ENCODE results near the gene SREBF1.

The SREBF1 gene

DNA sequence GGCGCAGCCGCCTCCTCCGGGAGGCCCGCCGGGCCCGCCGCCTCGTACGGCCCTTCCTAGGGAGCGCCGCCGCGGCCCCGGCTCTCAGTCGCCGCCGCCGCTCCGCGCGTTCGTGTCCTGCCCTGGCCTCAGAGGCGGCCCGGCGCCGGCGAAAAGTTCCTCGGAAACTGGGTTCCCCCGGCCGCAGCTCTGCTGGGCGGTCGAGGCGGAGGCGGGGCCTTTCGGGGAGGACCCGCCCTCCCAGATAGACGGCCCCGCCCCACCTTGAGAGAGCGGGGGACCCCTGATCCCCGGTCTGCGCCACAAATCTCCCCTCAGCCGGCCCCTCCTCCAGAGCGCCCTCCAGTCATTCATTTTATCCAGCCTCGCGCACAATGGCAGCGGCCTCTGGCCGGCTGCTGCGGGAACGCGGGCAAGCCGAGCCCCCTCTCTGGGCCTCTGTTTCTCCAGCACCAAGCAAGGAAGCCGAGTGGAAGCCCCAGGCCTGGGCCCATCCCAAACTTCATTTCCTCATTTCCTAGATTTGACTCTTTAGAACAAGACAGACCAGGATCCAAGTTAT is at the start of gene SREBF1:
Gene SREBF1, minus strand, starts transcription at position 169 of the 562 bp plus-strand sequence. CDS start 169 bp downstream, outside the sequence.
- peak; percentile 79 for DNase-seq

DNA sequence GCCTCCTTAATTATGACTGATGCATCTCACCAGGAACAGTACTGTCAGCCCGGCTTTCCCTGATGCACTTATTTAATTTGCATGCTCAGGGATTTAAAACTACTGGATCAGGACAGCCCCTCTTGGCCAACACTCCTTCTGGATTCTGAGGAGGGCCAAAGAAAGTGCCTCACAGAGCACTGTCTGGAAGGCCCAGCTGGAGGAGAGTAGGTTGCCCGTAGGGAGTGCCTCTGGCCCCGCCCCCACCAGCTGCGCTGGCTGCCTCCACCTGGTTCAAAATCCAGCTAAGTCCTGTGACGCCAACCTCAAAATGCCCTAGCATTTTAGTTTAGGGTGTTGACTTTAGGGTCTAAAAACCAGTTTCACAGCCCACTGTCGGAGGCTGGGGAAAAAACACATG is 49.4 kb upstream of the SREBF1 start:
- DNase-seq: no peak

DNA sequence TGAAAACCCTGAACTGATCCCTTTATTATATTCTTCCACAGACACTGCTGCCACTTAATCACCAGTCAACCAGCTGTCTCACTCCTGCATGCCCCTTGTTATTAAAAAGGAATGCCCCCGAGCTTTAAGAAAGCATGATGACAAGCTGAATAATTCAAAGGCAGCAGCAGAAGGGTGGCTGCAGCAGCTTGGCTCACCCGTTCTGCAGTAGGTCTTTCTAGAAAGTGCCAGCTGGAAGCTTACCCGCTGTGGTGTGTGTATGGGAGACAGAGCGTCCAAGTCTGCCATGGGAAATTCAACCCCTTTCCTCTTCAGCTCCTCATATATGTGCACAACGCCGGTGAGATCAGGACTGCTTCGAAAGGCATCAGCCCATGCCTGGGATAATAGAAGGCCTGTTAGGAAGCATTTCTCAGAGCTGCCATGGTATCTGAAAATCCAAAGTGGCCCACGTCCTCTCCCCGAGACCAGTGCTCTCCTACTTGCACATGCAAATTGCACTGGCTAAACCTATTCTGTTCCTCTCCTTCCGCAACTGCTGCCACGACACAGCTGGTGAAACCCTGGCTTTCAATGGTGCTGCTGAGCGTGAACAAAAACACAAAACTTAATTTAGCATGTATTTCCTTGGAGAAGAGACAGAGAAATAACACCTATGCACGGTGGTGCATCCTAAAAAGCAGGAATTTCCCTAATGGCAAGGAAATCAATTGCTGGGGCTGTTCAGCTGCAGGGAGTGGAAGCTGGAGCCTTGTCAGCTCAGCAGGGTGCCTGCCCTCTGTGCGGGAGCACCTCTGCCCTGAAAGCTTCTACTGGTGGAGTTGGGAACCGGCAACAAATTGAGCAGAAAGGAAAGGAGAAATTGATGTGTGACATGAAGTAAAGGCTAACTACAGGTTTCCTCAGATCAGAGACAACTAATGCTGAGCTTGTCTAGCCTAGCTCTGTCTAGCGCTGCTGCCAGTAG is 47.9 kb upstream of the SREBF1 start:
- peak; percentile 57 for DNase-seq

DNA sequence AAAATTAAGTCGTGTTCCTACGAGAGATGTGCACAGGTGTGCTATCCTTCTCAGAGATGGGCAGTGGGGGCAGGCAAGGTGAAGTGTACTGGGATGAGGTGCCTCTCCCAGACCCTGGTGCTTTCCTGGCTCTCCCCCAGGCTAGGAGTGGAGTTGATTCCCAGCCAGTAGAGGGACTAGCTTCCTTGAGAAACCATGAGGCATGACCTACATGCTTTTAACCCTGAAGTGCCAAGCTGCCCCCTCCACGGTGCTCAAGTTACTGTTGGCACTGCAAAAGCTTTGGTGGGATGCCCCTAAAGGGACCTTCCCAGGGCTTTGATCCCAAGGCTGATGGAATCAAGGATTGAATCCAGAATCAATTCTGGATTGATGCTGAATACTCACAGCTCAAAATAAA is 47.0 kb upstream of the SREBF1 start:
- DNase-seq: no peak

- DNase-seq: no peak
These were observed 45.3 kb upstream of the SREBF1 start for GRCh38 chr17:17882082-17882581.

GRCh38 chr17:17880577-17881196 is 43.9 kb upstream of the SREBF1 start:
- no peak for DNase-seq

DNA sequence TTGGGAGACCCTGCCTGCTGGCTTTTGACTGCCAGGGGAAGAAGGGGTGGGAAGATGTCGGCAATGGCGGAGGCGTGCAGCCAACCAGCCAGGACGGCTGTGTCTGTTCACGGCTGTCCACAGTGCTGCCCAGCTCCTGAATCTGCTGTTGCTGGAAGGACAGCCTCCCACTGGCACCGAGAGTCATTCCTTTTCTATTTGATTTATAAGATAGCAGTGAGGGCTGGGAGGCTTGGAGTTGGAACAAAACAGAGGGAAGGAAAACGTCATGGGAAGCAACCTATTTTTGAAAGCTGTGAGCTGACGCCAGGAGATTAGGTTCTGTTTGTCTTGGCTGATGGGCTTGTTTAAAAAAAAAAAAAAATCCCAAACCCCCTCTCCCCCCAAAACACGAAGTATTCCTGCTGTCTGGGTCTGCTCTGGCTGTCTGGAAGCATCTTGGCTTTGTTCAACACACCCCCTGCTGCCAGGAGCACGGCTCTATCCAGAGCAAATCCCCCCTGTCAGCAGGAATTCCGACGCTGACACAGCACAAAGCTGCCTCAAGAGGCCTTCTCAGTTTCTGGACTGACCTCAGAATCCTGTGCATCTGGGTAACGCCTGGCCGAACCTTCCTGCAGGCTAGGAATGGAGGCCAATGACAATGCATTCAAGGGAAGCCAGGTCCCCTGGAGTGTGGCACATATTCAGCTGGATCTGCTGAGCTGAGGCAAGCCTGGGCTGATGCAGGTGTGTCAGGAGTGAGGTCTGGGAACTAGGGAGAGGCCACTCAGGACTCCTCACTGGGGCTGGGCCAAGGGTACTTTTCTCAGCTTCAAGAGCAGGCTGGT is 41.0 kb upstream of the SREBF1 start:
- peak; percentile 75 for DNase-seq

DNA sequence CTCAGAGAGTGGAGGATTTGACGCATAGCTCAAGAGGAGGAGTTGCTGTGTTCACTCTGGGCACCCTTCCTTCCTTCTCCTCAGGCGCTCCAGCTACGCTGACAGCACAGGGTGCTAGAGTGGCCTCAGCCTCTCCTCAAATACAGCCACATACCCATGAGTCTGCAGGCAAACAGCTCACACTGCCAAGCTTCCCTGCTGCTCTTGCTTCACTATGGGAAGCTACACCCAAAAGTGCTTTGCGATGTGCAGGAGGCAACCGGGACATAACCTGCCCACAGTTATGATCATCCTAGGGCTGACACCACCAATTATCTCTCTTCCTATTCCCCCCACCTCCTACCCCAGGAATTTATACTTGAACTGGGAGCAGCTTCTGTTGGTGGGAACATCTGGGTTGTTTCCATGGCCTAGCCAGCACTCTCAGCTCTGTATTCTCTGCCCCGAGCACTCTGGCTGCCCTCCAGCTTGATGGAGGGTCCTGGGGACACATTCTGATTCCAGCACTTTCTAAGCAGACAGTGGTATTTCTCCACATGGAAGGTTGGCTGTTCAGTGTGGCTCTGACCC is 40.3 kb upstream of the SREBF1 start:
- DNase-seq: peak; percentile 34

GRCh38 chr17:17874478-17874877 is 37.7 kb upstream of the SREBF1 start:
- no peak for DNase-seq

- no peak for DNase-seq
These were observed 36.7 kb upstream of the SREBF1 start for GRCh38 chr17:17873450-17873991.

- DNase-seq: no peak
These were observed 36.0 kb upstream of the SREBF1 start for GRCh38 chr17:17872547-17873345.

GRCh38 chr17:17871913-17872312 is 35.1 kb upstream of the SREBF1 start:
- DNase-seq: no peak

- DNase-seq: no peak
These were observed 33.5 kb upstream of the SREBF1 start for GRCh38 chr17:17870247-17870646.

DNA sequence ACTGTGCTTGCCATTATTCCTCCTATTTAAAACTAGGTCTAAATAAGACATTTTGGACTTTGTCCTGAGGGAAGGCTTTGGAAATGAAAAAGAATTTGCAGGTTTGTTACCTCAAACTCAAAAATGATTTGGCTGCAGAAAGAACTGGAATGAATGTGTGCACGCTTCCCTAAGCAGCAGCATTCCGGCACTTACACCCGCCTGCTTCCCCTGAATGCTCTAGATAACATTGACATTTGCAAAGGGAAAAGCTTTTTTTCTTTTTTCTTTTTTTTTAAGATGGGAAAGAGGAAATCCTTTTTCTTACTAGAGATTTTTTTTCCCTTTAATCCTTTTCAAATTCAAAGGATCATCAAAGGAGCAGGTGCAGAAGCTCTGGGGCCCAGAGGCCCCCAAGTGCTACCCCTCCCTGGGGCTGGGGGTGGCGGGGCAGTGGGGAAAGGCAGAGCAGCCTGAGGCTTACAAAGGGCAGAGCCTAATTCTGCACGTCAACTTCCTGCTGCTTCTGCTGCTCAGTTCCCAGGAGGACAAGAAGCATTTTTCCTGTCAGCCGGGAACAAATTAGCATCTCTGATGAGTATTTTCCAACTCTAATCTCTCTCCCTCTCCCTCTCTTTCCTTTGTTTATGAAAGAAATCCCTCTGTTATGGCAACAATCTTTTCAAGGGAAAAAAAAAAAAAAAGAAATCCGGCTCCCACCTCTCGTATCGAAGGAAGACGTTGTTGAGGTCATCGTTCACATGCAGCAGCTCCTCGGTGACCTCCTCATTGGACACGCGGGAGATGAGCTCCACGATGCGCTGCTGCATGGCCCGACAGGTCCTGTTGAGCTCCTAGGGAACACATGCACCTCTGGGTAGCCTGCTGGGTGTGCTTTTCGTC is 32.1 kb upstream of the SREBF1 start:
- DNase-seq: peak; percentile 75

GRCh38 chr17:17866897-17867296 is 30.1 kb upstream of the SREBF1 start:
- no peak for DNase-seq

GRCh38 chr17:17866425-17866824 is 29.6 kb upstream of the SREBF1 start:
- DNase-seq: no peak

GRCh38 chr17:17865035-17865434 is 28.2 kb upstream of the SREBF1 start:
- DNase-seq: no peak

- DNase-seq: no peak
These were observed 24.0 kb upstream of the SREBF1 start for GRCh38 chr17:17860766-17861107.

- DNase-seq: peak; percentile 87
These were observed 23.4 kb upstream of the SREBF1 start for GRCh38 chr17:17859909-17860765.
